B cell (primary cell): Measurements from ENCODE around the gene DDX60. TPM values are rescaled to one million over a fixed set of nuclear protein-coding genes. Genes with fewer than 3 reads are reported as not detected.
"Not testable (repeated sequence)": the region's sequence is repeated elsewhere in the genome, so short reads cannot be mapped to it uniquely, and the experiment has no call there.

ENCODE experiments used
- ATAC-seq: fragments of 200-7000 bp; cut with Tn5 transposase; one replicate; pipeline ENCODE4 v1.10.0; 2021; ENCODE audit warnings: low read depth, mild to moderate bottlenecking, moderate number of reproducible peaks, moderate library complexity
- CTCF ChIA-PET: fragments of 350-600 bp; sonication (Branson Sonifier 250); formaldehyde crosslinking; loops from one replicate; lab custom pipeline; 2021; ENCODE audit warnings: antibody characterized with exemption, inconsistent platforms; lab: Charles Lee
- POLR2A ChIA-PET: fragments of 350-600 bp; sonication (Branson Sonifier 250); formaldehyde crosslinking; loops from one replicate; lab custom pipeline; 2021; ENCODE audit warnings: antibody characterized with exemption; lab: Charles Lee
- DNase-seq: peaks from one replicate; pipeline ENCODE4 v3.0.0; 2013
- H2AFZ ChIP-seq: 2 replicates; pipeline ENCODE4 v1.6.1; 2012; ENCODE audit warnings: mild to moderate bottlenecking, low read depth, low read length; ENCODE audit not compliant: insufficient read depth, poor library complexity, severe bottlenecking
- H3K27ac ChIP-seq, 2 donors: 1 replicate in 1 of 2; 2 replicates in 1 of 2; pipeline ENCODE4 v1.5.1; 2012 to 2013; ENCODE audit warnings: low read length in 2 of 2, mild to moderate bottlenecking in 2 of 2, moderate library complexity in 1 of 2
- H3K27me3 ChIP-seq, 4 experiments: fragments of 200-600 bp in 1 of 4; sonication (generic) in 1 of 4; replicated peaks in 1 of 4; 1 replicate in 2 of 4; 2 replicates in 2 of 4; pipeline versions ENCODE4 v1.6.1 to v1.7.0; 2013 to 2016; ENCODE audit warnings: low read length in 3 of 4, mild to moderate bottlenecking in 2 of 4, mixed read lengths in 1 of 4, moderate library complexity in 1 of 4; ENCODE audit not compliant: insufficient read depth in 4 of 4, control insufficient read depth in 3 of 4; ENCODE audit errors: control extremely low read depth in 1 of 4
- H3K36me3 ChIP-seq, 2 experiments: replicated peaks in 1 of 2; 1 replicate in 1 of 2; 2 replicates in 1 of 2; pipeline versions ENCODE4 v1.6.1 to v1.7.1; 2013; ENCODE audit warnings: low read length in 1 of 2; ENCODE audit not compliant: insufficient read depth in 2 of 2, control insufficient read depth in 1 of 2; ENCODE audit errors: control extremely low read depth in 1 of 2, extremely low read depth in 1 of 2
- H3K4me1 ChIP-seq, 2 donors: fragments of 200-600 bp in 1 of 2; sonication (generic) in 1 of 2; 1 replicate in 1 of 2; 2 replicates in 1 of 2; pipeline versions ENCODE4 v1.5.1 to v1.6.1; 2013 to 2017; ENCODE audit warnings: low read length in 2 of 2; ENCODE audit not compliant: control insufficient read depth in 2 of 2, insufficient read depth in 2 of 2
- H3K4me2 ChIP-seq: replicated peaks from 2 replicates; pipeline ENCODE3; 2012; ENCODE audit warnings: mild to moderate bottlenecking, low read depth, low read length; ENCODE audit not compliant: poor library complexity, severe bottlenecking
- H3K4me3 ChIP-seq, 5 experiments: fragments of 200-600 bp in 1 of 5; sonication (generic) in 1 of 5; 1 replicate in 3 of 5; 2 replicates in 2 of 5; pipeline versions ENCODE4 v1.5.1 to v1.7.0; 2011 to 2016; ENCODE audit warnings: low read length in 4 of 5, mild to moderate bottlenecking in 4 of 5, low read depth in 2 of 5, control low read depth in 1 of 5, moderate library complexity in 1 of 5; ENCODE audit not compliant: insufficient read depth in 1 of 5; ENCODE audit errors: control extremely low read depth in 1 of 5, extremely low read depth in 1 of 5
- H3K79me2 ChIP-seq: fragments of 200-600 bp; sonication (generic); one replicate; pipeline ENCODE4 v1.6.0; 2016; ENCODE audit warnings: low read length; ENCODE audit not compliant: control insufficient read depth, insufficient read depth
- H3K9ac ChIP-seq: fragments of 200-600 bp; sonication (generic); 2 replicates; pipeline ENCODE4 v1.6.1; 2017; ENCODE audit warnings: mild to moderate bottlenecking, low read length, moderate library complexity
- H3K9me3 ChIP-seq, 3 donors: one replicate each; pipeline versions ENCODE4 v1.6.1 to v1.7.1; 2013; ENCODE audit warnings: low read length in 2 of 3; ENCODE audit not compliant: control insufficient read depth in 2 of 3, insufficient read depth in 1 of 3; ENCODE audit errors: control extremely low read depth in 1 of 3
- H4K20me1 ChIP-seq: 2 replicates; pipeline ENCODE4 v1.6.0; 2012; ENCODE audit warnings: mild to moderate bottlenecking, low read length; ENCODE audit not compliant: insufficient read depth, control insufficient read depth, poor library complexity, severe bottlenecking
- H3K27ac Mint-ChIP-seq: one replicate; pipeline ENCODE4 v1.8.0; 2021; ENCODE audit warnings: mixed read lengths
- H3K27me3 Mint-ChIP-seq: one replicate; pipeline ENCODE4 v1.8.0; 2021; ENCODE audit warnings: mixed read lengths
- H3K4me1 Mint-ChIP-seq: one replicate; pipeline ENCODE4 v1.8.0; 2021; ENCODE audit warnings: mixed read lengths
- H3K4me3 Mint-ChIP-seq: one replicate; pipeline ENCODE4 v1.8.0; 2021; ENCODE audit warnings: mixed read lengths
- H3K9me3 Mint-ChIP-seq: one replicate; pipeline ENCODE4 v1.8.0; 2022; ENCODE audit warnings: mixed read lengths; ENCODE audit not compliant: insufficient read depth
- EZH2 ChIP-seq: IDR thresholded peaks from 2 replicates; pipeline ENCODE4 v1.6.1; 2012; ENCODE audit warnings: borderline replicate concordance, low read depth, mild to moderate bottlenecking, moderate library complexity, low read length; ENCODE audit not compliant: insufficient read depth, poor library complexity, severe bottlenecking
- WGBS: methylation state at CpG from one replicate; pipeline ENCODE4 v1.1.5; 2013; ENCODE audit warnings: missing lambda C conversion rate; ENCODE audit not compliant: insufficient coverage; 5-methylcytosine and 5-hydroxymethylcytosine counted together
- intact Hi-C: fragments of 100-400 bp; cut with micrococcal nuclease; formaldehyde crosslinking; loops from one replicate; pipeline ENCODE4 v1.10.0; 2022
- polyA plus RNA-seq: library from polyadenylated mRNA; depleted of rRNA; stranded (reverse); fragments of >200 nt; gene quantifications from 2 replicates; pipeline ENCODE4 v1.2.3, GENCODE V29; 2012
- total RNA-seq, 2 donors: library from RNA; stranded (reverse); fragments of 120-200 nt in 1 of 2; gene quantifications; 1 replicate in 1 of 2; 2 replicates in 1 of 2; pipeline versions ENCODE4 v1.2.3 to v1.2.4, GENCODE V29; 2013 to 2022
- TF ChIP-seq, protein P1 (sequence below): fragments of 200-600 bp; IDR thresholded peaks from one replicate; pipeline ENCODE4 v1.8.0; 2022; ENCODE audit warnings: antibody characterized with exemption, mild to moderate bottlenecking

Gene DDX60
- total and polyA plus RNA-seq, 2 donors (not counting 1 experiment from before 2014, with no cell fraction given): 7.0 to 21.3 TPM

DNA sequence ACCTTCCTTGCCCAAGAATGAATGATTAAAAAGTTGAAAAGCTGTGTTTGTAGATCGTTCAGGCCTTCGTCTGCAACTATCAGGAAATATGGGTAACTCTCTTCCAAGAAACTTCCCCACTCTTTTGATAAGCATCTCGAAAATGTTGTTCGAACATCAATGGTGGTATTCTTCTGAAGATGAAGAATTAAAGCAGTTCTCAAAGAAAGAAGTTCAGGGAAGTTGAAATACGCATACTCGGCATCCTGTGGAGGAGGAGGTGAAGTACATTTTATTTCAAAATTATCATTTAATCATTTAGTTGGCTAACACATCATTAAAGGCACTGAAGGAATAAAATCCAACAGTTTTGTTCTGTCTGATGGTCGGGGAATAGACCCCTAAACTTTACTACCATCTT lies 12.1 kb downstream of the DDX60 start:
- H3K4me3 Mint-ChIP-seq: no peak overlapping the region
- H3K27me3 Mint-ChIP-seq: no peaks in the 10 kb centered on the region
- H3K27ac Mint-ChIP-seq: no peak overlapping the region
- H2AFZ ChIP-seq: no peak overlapping the region
- H3K27ac ChIP-seq: no peak overlapping the region
- ATAC-seq (no peak), DNase-seq (no peak)
- ChIA-PET POLR2A (no interaction called here), CTCF (no interaction called here)
- H3K9me3 ChIP-seq: no peaks in the 10 kb centered on the region
- H3K9ac ChIP-seq: no peak overlapping the region
- H3K27me3 ChIP-seq: no peaks in the 10 kb centered on the region
- no peaks in the 10 kb centered on the region for H3K79me2 ChIP-seq
- H3K4me3 ChIP-seq: no peak overlapping the region
- no peaks in the 10 kb centered on the region for H3K4me1 ChIP-seq
- peaks cover 14 to 40% of the 10 kb centered on the region in 2 experiments for H3K36me3 ChIP-seq
- no peak overlapping the region for H3K4me2 ChIP-seq
- H4K20me1 ChIP-seq: no peaks in the 10 kb centered on the region
- no peak for TF ChIP-seq EZH2
- TF ChIP-seq, protein P1, sequence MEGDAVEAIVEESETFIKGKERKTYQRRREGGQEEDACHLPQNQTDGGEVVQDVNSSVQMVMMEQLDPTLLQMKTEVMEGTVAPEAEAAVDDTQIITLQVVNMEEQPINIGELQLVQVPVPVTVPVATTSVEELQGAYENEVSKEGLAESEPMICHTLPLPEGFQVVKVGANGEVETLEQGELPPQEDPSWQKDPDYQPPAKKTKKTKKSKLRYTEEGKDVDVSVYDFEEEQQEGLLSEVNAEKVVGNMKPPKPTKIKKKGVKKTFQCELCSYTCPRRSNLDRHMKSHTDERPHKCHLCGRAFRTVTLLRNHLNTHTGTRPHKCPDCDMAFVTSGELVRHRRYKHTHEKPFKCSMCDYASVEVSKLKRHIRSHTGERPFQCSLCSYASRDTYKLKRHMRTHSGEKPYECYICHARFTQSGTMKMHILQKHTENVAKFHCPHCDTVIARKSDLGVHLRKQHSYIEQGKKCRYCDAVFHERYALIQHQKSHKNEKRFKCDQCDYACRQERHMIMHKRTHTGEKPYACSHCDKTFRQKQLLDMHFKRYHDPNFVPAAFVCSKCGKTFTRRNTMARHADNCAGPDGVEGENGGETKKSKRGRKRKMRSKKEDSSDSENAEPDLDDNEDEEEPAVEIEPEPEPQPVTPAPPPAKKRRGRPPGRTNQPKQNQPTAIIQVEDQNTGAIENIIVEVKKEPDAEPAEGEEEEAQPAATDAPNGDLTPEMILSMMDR: no peak
- intact Hi-C loops: no loop called here
- no peaks in the 10 kb centered on the region for H3K9me3 Mint-ChIP-seq
- no CpG with 5 or more reads among the region's 7 CpGs for WGBS
- H3K4me1 Mint-ChIP-seq: no peaks in the 10 kb centered on the region

DNA sequence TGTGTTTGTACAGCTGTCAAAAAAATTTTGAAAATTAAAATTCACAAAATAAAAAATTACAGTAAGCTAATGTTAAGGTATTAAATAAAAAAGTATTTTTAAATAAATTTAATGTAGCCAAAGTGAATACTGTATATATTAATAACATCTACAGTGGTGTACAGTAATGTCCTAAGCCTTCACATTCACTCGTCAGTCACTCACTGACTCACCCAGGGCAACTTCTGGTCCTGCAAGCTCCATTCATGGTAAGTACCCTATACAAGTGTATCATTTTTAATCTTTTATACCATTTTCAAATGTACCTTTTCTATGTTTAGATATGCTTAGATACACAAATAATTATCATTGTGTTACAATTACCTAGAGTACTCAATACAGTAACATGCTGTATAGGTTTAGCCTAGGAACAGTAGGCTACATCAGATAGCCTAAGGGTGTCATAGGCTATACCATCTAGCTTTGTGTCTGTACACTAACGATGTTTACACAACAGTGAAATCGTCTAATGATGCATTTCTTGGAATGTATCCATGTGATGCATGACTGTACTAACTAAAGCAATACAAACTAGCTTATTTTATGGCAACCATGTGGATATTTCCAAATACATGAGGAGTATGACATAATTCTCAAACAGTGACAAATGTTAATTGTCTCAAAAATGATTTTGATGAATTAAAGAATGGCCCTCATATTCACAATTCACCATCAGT lies 13.7 kb downstream of the DDX60 start:
- H3K36me3 ChIP-seq: peaks cover 12 to 39% of the 10 kb centered on the region in 2 experiments
- WGBS: no CpG with 5 or more reads among the region's 3 CpGs
- CTCF ChIA-PET: no interaction called here

DNA sequence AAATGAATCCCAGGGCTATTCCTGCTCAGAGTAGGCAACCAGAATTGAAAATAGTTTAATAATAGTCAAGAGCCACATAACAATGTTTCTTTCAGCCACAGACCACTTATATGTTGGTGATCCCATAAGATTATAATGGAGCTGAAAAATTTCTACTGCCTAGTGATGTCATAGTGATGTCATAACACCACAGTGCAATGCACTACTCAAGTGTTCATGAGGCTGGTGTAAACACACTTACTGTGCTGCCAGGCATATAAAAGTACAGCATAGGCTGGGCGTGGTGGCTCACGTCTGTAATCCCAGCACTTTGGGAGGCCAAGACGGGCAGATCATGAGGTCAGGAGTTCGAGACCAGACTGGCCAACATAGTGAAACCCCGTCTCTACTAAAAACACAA lies 15.1 kb downstream of the DDX60 start:
- H3K79me2 ChIP-seq, DNase-seq, intact Hi-C loops, H3K4me3 Mint-ChIP-seq, H3K9ac ChIP-seq, H4K20me1 ChIP-seq, H3K4me2 ChIP-seq, H3K27ac ChIP-seq, POLR2A ChIA-PET, H3K9me3 ChIP-seq, H3K4me1 ChIP-seq, H2AFZ ChIP-seq, H3K9me3 Mint-ChIP-seq, CTCF ChIA-PET, H3K4me1 Mint-ChIP-seq, ATAC-seq, H3K27me3 Mint-ChIP-seq, H3K27ac Mint-ChIP-seq, H3K27me3 ChIP-seq, H3K4me3 ChIP-seq: not testable (repeated sequence)
- peaks cover 12 to 27% of the 10 kb centered on the region in 2 experiments for H3K36me3 ChIP-seq
- WGBS: 92% methylated on average over 4 of the region's 5 CpGs

More for the DNA sequence above, 13.7 kb downstream of the DDX60 start:
- Histone ChIP-seq H3K9ac (no peak overlapping the region), H2AFZ (no peak overlapping the region), H4K20me1 (no peaks in the 10 kb centered on the region), H3K27ac (no peak overlapping the region), H3K4me2 (no peak overlapping the region), H3K79me2 (no peaks in the 10 kb centered on the region), H3K4me1 (no peaks in the 10 kb centered on the region), H3K9me3 (no peaks in the 10 kb centered on the region), H3K4me3 (no peak overlapping the region), H3K27me3 (no peaks in the 10 kb centered on the region)
- DNase-seq: no peak
- intact Hi-C loops: no loop called here
- Mint-ChIP-seq H3K27me3 (no peaks in the 10 kb centered on the region), H3K27ac (no peak overlapping the region), H3K4me3 (no peak overlapping the region), H3K4me1 (no peaks in the 10 kb centered on the region), H3K9me3 (no peaks in the 10 kb centered on the region)
- ATAC-seq: no peak
- POLR2A ChIA-PET: no interaction called here
- no peak for TF ChIP-seq EZH2
- TF ChIP-seq, protein P1: no peak
